WTC11 (cell line): Measurements from ENCODE around the gene RBM8A.

Source experiments
- AFF4 ChIP-seq: sonication (generic); formaldehyde crosslinking; IDR thresholded peaks from 2 replicates; pipeline ENCODE4 v1.8.1; 2023; ENCODE audit warnings: mild to moderate bottlenecking, missing genetic modification reagents, borderline replicate concordance
- ATF1 ChIP-seq: sonication (generic); formaldehyde crosslinking; IDR thresholded peaks from 2 replicates; pipeline ENCODE4 v1.8.1; 2023; ENCODE audit warnings: mild to moderate bottlenecking, moderate library complexity, missing genetic modification reagents
- CBFB ChIP-seq: sonication (generic); formaldehyde crosslinking; IDR thresholded peaks from 2 replicates; pipeline ENCODE4 v1.8.1; 2022; ENCODE audit warnings: mild to moderate bottlenecking, low read depth, missing genetic modification reagents
- CTCF ChIP-seq: fragments of 200-600 bp; IDR thresholded peaks from 2 replicates; pipeline ENCODE4 v1.8.0; 2022; ENCODE audit warnings: antibody characterized with exemption
- FOXP1 ChIP-seq: sonication (generic); formaldehyde crosslinking; IDR thresholded peaks from 2 replicates; pipeline ENCODE4 v1.8.0; 2022; ENCODE audit warnings: missing genetic modification reagents, mild to moderate bottlenecking, moderate library complexity, borderline replicate concordance
- IRF2 ChIP-seq: sonication (generic); formaldehyde crosslinking; IDR thresholded peaks from 2 replicates; pipeline ENCODE4 v1.8.0; 2022; ENCODE audit warnings: low read depth, missing genetic modification reagents, borderline replicate concordance
- JUN ChIP-seq: sonication (generic); formaldehyde crosslinking; IDR thresholded peaks from 2 replicates; pipeline ENCODE4 v1.8.0; 2023; ENCODE audit warnings: mild to moderate bottlenecking, missing genetic modification reagents
- SMAD3 ChIP-seq: sonication (generic); formaldehyde crosslinking; IDR thresholded peaks from 2 replicates; pipeline ENCODE4 v1.8.0; 2022; ENCODE audit warnings: missing genetic modification reagents, mild to moderate bottlenecking, borderline replicate concordance
- ZBTB21 ChIP-seq: sonication (generic); formaldehyde crosslinking; IDR thresholded peaks from 2 replicates; pipeline ENCODE4 v1.8.1; 2023; ENCODE audit warnings: mild to moderate bottlenecking, missing genetic modification reagents, borderline replicate concordance
- ZNF512 ChIP-seq: sonication (generic); formaldehyde crosslinking; IDR thresholded peaks from 2 replicates; pipeline ENCODE4 v1.8.1; 2022; ENCODE audit warnings: missing genetic modification reagents, borderline replicate concordance

- TF ChIP-seq CTCF (no peak), JUN (CRISPR knock-in tag) (no peak), IRF2 (CRISPR knock-in tag) (no peak), ATF1 (no peak), AFF4 (CRISPR knock-in tag) (no peak), FOXP1 (CRISPR knock-in tag) (no peak), CBFB (CRISPR knock-in tag) (no peak), ZBTB21 (no peak), SMAD3 (no peak), ZNF512 (CRISPR knock-in tag) (no peak)
These were observed 610 bp downstream of the RBM8A start for GRCh38 chr1:145926686-145927062.
